Adrenal gland (tissue), 12 donors: ENCODE data around the gene SMG9. TPM values are rescaled to one million over a fixed set of nuclear protein-coding genes. Genes with fewer than 3 reads are reported as not detected.

Source experiments
- DNase-seq, 7 donors: peaks; one replicate each; pipeline ENCODE4 v3.0.0-alpha.2; 2019 to 2020
- H3K27ac ChIP-seq, 5 donors: fragments of 200-600 bp; sonication (generic) in 4 of 5; 1 replicate in 3 of 5; 2 replicates in 2 of 5; pipeline versions ENCODE4 v1.5.1 to v1.8.0; 2016 to 2020; ENCODE audit warnings: mild to moderate bottlenecking in 1 of 5
- H3K27me3 ChIP-seq: fragments of 200-600 bp; 2 replicates; pipeline ENCODE4 v1.8.0; 2021
- H3K36me3 ChIP-seq, 2 donors: fragments of 200-600 bp; replicated peaks in 1 of 2; 1 replicate in 1 of 2; 2 replicates in 1 of 2; pipeline versions ENCODE4 v1.5.1 to v1.8.0; 2018 to 2022
- H3K4me1 ChIP-seq, 2 donors: fragments of 200-600 bp; replicated peaks in 1 of 2; 1 replicate in 1 of 2; 2 replicates in 1 of 2; pipeline versions ENCODE4 v1.5.1 to v1.8.0; 2018 to 2021
- H3K4me3 ChIP-seq, 4 donors: fragments of 200-600 bp; sonication (generic) in 3 of 4; one replicate each; pipeline ENCODE4 v1.5.1; 2016 to 2018
- H3K9me3 ChIP-seq, 3 donors: fragments of 200-600 bp; sonication (generic) in 1 of 3; replicated peaks in 1 of 3; 1 replicate in 2 of 3; 2 replicates in 1 of 3; pipeline versions ENCODE4 v1.5.1 to v1.8.0; 2016 to 2021
- POLR2A ChIP-seq, 2 donors: fragments of 450-650 bp; IDR thresholded peaks; one replicate each; pipeline ENCODE4 v1.6.1; 2017; ENCODE audit warnings: antibody characterized with exemption in 2 of 2, mild to moderate bottlenecking in 2 of 2, moderate library complexity in 1 of 2
- WGBS, 4 donors: extraction: QIAGEN DNeasy Blood & Tissue Kit in 2 of 4; methylation state at CpG; one replicate each; pipeline versions ENCODE4 v1.1.5 to v1.1.7; 2013 to 2017; 5-methylcytosine and 5-hydroxymethylcytosine counted together
- intact Hi-C, 2 donors: fragments of 100-400 bp; cut with DNase I; formaldehyde crosslinking; loops; one replicate each; pipeline versions ENCODE4 v1.14.1 to v1.15.0; 2022 to 2023
- polyA plus RNA-seq, 3 donors: library from polyadenylated mRNA; stranded (reverse); fragments of 200-250 nt in 2 of 3; fragments of 350-450 nt in 1 of 3; fragmentation: Illumina TruSeq in 1 of 3; extraction: RNeasy Lipid Tissue Mini Kit (QIAGEN cat#74804) in 1 of 3; gene quantifications; one replicate each; pipeline ENCODE4 v1.2.3, GENCODE V29; 2013 to 2014
- total RNA-seq, 9 donors: library from RNA; depleted of rRNA in 4 of 9; stranded (reverse); fragments of >200 nt in 4 of 9; fragments of 120-200 nt in 1 of 9; fragmentation: NEBNext Ultra II Directional in 1 of 9; extraction: Animal tissue kit (Norgen Biotek cat#: 25700) in 1 of 9; gene quantifications; one replicate each; pipeline versions ENCODE4 v1.1.0 to v1.2.4, GENCODE V29; 2013 to 2023
- TF ChIP-seq, protein P1 (sequence below), 6 experiments: fragments of 450-650 bp in 4 of 6; fragments of 200-600 bp in 2 of 6; sonication (generic) in 1 of 6; IDR thresholded peaks; 1 replicate in 5 of 6; 2 replicates in 1 of 6; pipeline versions ENCODE4 v1.5.1 to v1.8.0; 2016 to 2021; ENCODE audit warnings: antibody characterized with exemption in 6 of 6, mild to moderate bottlenecking in 2 of 6, moderate library complexity in 1 of 6
- donor health status: healthy with polysubstance abuse.
- donor health status: Bipolar disorder and iron deficiency.
- donor health status: DM: yes; HTN: yes; CAD: no.
- donor health status: DM: no; HTN: no; CAD: no.
- donor health status: DM: no; HTN: no; CAD: no.
- donor health status: DM: yes; HTN: yes; CAD: no.

Gene SMG9
- total and polyA plus RNA-seq, 12 donors = 19.4 to 63.2 (median 42.8) TPM

DNA sequence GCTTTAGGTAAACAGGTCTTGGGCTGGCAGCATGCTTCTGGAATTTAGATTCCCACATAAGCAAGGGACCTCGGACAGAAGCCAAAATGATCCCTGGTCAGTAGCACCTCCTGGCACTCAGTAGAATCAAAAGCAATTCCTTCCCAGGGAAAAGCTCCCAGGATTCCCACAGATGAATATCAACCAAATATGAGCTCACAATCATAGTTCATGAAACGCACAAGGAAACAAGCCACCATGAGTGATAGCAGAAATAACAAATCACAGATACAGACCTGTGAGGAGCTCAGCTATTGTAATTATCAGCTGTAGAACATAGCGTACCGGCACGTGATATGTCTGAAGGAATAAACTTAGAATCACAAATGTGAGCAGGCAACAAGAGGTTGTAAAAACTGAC is 63.0 kb downstream of the SMG9 start:
- no peak overlapping the region for H3K4me3 ChIP-seq
- no peaks in the 10 kb centered on the region for H3K36me3 ChIP-seq
- H3K9me3 ChIP-seq = no peaks in the 10 kb centered on the region
- no peak for DNase-seq
- no peak overlapping the region for H3K27ac ChIP-seq
- intact Hi-C loops = no loop called here
- WGBS, 4 donors = 81 to 86% (median 84%) methylated on average over 5 of the region's 5 CpGs
- H3K27me3 ChIP-seq = peaks cover 1% of the 10 kb centered on the region
- TF ChIP-seq, protein P1, sequence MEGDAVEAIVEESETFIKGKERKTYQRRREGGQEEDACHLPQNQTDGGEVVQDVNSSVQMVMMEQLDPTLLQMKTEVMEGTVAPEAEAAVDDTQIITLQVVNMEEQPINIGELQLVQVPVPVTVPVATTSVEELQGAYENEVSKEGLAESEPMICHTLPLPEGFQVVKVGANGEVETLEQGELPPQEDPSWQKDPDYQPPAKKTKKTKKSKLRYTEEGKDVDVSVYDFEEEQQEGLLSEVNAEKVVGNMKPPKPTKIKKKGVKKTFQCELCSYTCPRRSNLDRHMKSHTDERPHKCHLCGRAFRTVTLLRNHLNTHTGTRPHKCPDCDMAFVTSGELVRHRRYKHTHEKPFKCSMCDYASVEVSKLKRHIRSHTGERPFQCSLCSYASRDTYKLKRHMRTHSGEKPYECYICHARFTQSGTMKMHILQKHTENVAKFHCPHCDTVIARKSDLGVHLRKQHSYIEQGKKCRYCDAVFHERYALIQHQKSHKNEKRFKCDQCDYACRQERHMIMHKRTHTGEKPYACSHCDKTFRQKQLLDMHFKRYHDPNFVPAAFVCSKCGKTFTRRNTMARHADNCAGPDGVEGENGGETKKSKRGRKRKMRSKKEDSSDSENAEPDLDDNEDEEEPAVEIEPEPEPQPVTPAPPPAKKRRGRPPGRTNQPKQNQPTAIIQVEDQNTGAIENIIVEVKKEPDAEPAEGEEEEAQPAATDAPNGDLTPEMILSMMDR (IDR thresholded peaks at IDR 0.05) = no peak
- TF ChIP-seq POLR2A (IDR thresholded peaks at IDR 0.05) = no peak
- H3K4me1 ChIP-seq = no peaks in the 10 kb centered on the region

DNA sequence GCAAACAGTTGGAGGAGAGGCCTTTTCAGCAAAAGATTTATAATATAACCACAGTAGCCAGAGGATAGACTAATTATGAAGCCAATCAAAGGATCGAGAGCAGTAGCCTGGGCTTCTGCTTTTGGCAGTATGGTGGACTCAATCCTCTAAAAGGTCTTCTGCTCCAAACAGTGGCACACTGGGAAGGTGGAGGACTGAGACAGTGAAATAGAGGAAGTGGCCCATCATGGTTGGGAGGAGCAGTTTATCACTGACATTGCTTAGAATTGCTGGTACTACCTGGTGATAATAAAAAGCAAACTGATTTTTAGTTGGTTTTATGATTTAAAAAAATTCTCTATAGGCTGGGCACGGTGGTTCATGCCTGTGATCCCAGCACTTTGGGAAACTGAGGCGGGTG is 63.9 kb downstream of the SMG9 start:
- no peak overlapping the region for H3K4me3 ChIP-seq
- H3K27ac ChIP-seq = no peak overlapping the region
- no peaks in the 10 kb centered on the region for H3K4me1 ChIP-seq
- intact Hi-C loops = no loop called here
- H3K36me3 ChIP-seq = no peaks in the 10 kb centered on the region
- TF ChIP-seq, protein P1 (IDR thresholded peaks at IDR 0.05) = no peak
- no peak for TF ChIP-seq POLR2A (IDR thresholded peaks at IDR 0.05)
- no peak for DNase-seq
- H3K9me3 ChIP-seq = no peaks in the 10 kb centered on the region
- H3K27me3 ChIP-seq = no peaks in the 10 kb centered on the region
- WGBS, 4 donors = 75 to 86% (median 82%) methylated on average over 3 of the region's 3 CpGs

DNA sequence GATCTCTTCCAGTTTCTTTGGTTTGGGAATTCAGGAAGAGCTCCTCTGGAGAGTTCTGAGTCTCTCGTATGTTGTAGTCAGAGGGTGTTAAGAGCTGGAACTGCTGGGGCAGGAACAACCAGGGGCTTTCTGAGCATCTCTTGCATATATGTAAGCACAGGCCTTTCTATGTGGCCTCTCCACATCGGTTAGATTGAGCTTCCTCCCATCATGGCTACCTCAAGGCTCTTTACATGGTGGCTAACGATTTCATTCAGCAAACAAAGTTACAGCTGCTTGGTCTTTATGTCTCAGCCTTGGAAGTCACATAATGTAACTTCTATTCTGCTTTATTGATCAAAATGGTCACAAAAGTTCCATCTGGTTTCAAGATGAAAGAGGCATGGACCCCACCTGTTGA is 64.3 kb downstream of the SMG9 start:
- H3K36me3 ChIP-seq = no peaks in the 10 kb centered on the region
- DNase-seq = no peak
- intact Hi-C loops = no loop called here
- no peaks in the 10 kb centered on the region for H3K27me3 ChIP-seq
- 49 to 70% (median 57%) methylated on average over 3 of the region's 3 CpGs for WGBS, 4 donors
- H3K4me1 ChIP-seq = no peaks in the 10 kb centered on the region
- no peaks in the 10 kb centered on the region for H3K9me3 ChIP-seq
- TF ChIP-seq POLR2A (IDR thresholded peaks at IDR 0.05) = no peak
- TF ChIP-seq, protein P1 (IDR thresholded peaks at IDR 0.05) = no peak
- H3K4me3 ChIP-seq = no peak overlapping the region
- no peak overlapping the region for H3K27ac ChIP-seq

DNA sequence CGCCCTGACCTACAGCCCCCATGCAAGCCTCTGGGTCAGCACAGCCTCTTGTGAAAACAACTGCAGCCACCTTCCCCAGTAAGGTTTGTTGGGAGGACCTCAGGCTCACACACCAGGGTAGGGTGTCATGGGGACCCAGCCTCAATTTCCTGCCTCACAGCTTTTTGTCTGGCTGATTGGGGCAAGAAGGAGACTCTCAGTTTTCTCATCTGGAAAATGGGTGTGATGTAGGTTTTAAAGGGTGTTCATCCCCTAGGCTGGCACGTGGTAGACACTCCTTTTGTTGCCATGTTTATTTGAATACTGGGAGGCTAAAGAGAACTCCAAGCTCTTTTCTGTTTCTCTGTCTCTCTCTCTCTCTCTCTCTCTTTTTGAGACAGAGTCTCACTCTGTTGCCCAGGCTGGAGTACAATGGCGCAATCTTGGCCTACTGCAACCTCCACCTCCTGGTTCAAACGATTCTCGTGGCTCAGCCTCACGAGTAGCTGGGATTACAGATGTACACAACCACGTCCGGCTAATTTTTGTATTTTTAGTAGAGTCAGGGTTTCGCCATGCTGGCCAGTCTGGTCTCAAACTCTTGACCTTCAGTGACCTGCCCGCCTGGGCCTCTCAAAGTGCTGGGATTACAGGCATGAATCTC is 66.6 kb downstream of the SMG9 start:
- H3K4me3 ChIP-seq = no peak overlapping the region
- intact Hi-C loops = no loop called here
- H3K36me3 ChIP-seq = no peaks in the 10 kb centered on the region
- TF ChIP-seq POLR2A (IDR thresholded peaks at IDR 0.05) = no peak
- TF ChIP-seq, protein P1 (IDR thresholded peaks at IDR 0.05) = no peak
- 74 to 82% (median 77%) methylated on average over 10 of the region's 10 CpGs for WGBS, 4 donors
- no peaks in the 10 kb centered on the region for H3K4me1 ChIP-seq
- H3K27me3 ChIP-seq = no peaks in the 10 kb centered on the region
- H3K27ac ChIP-seq = no peak overlapping the region
- DNase-seq = no peak
- H3K9me3 ChIP-seq = no peaks in the 10 kb centered on the region
